GM23248 (cell line): ENCODE measurements around the gene TRIM21.

Experiments used
- EZH2 ChIP-seq: fragments of 200-600 bp; sonication (generic); IDR thresholded peaks from 2 replicates; pipeline ENCODE4 v1.6.1; 2018; ENCODE audit warnings: antibody characterized with exemption, mild to moderate bottlenecking; ENCODE audit not compliant: insufficient read depth, poor library complexity, severe bottlenecking
- EZH2phosphoT487 ChIP-seq: fragments of 200-600 bp; sonication (generic); IDR thresholded peaks from 2 replicates; pipeline ENCODE4 v1.6.1; 2018; ENCODE audit warnings: antibody characterized with exemption, moderate library complexity, mild to moderate bottlenecking, low read depth; ENCODE audit not compliant: insufficient read depth

GRCh38 chr11:4381901-4382300, 11.6 kb downstream of the TRIM21 start:
- TF ChIP-seq EZH2, result no peak
- TF ChIP-seq EZH2phosphoT487, result no peak
